Lower lobe of right lung (tissue), 2 donors: ENCODE data around the gene LRRTM2. TPM values are rescaled to one million over a fixed set of nuclear protein-coding genes. Genes with fewer than 3 reads are reported as not detected.

Source experiments
- ATAC-seq, 2 donors: fragments of 200-7000 bp; cut with Tn5 transposase; one replicate each; pipeline ENCODE4 v1.9.1; 2020 to 2022; ENCODE audit warnings: mild to moderate bottlenecking in 2 of 2, moderate library complexity in 2 of 2
- DNase-seq: peaks from one replicate; pipeline ENCODE4 v3.0.0-alpha.2; 2020
- H3K27ac ChIP-seq: fragments of 200-600 bp; one replicate; pipeline ENCODE4 v1.8.0; 2022
- H3K27me3 ChIP-seq: fragments of 200-600 bp; one replicate; pipeline ENCODE4 v1.8.0; 2022; ENCODE audit warnings: low read depth
- H3K36me3 ChIP-seq: fragments of 200-600 bp; one replicate; pipeline ENCODE4 v1.8.0; 2022; ENCODE audit warnings: mild to moderate bottlenecking
- H3K4me1 ChIP-seq: fragments of 200-600 bp; one replicate; pipeline ENCODE4 v1.8.0; 2022
- H3K4me3 ChIP-seq: fragments of 200-600 bp; one replicate; pipeline ENCODE4 v1.8.0; 2022; ENCODE audit warnings: mild to moderate bottlenecking
- H3K9me3 ChIP-seq: fragments of 200-600 bp; one replicate; pipeline ENCODE4 v1.8.0; 2022
- CTCF ChIP-seq: fragments of 200-600 bp; IDR thresholded peaks from one replicate; pipeline ENCODE4 v1.8.0; 2022; ENCODE audit warnings: antibody characterized with exemption, mild to moderate bottlenecking
- intact Hi-C: fragments of 100-400 bp; cut with DNase I; formaldehyde crosslinking; loops from one replicate; pipeline ENCODE4 v1.11.0; 2022
- total RNA-seq: library from RNA; stranded (reverse); fragmentation: NEBNext Ultra II Directional; extraction: Animal tissue kit (Norgen Biotek cat#: 25700); gene quantifications from one replicate; pipeline ENCODE4 v1.2.1, GENCODE V29; 2021
- donor health status: DM: no; HTN: yes; CAD: no; lungs with severe emphysema.

LRRTM2 gene
- total RNA-seq, 1 donor from 2014 or later, result 0.30 TPM

GRCh38 chr5:138875552-138875875 is 379 bp upstream of the LRRTM2 start:
- intact Hi-C loops, result no loop called here
- Histone ChIP-seq H3K4me1 (peaks cover 58% of the 10 kb centered on the region), H3K4me3 (no peak overlapping the region), H3K36me3 (no peaks in the 10 kb centered on the region), H3K27ac (no peak overlapping the region), H3K27me3 (no peaks in the 10 kb centered on the region), H3K9me3 (no peaks in the 10 kb centered on the region)
- no peak for TF ChIP-seq CTCF
- DNase-seq, result no peak
- no peak for ATAC-seq

- Histone ChIP-seq H3K27me3 (no peaks in the 10 kb centered on the region), H3K27ac (no peak overlapping the region), H3K36me3 (no peaks in the 10 kb centered on the region), H3K4me3 (peak overlapping the region; percentile 4), H3K9me3 (no peaks in the 10 kb centered on the region), H3K4me1 (peaks cover 69% of the 10 kb centered on the region)
- no peak for DNase-seq
- intact Hi-C loops, result no loop called here
- TF ChIP-seq CTCF, result no peak
- no peak for ATAC-seq
These were observed 894 bp downstream of the LRRTM2 start for GRCh38 chr5:138874241-138874640.

- no peak for DNase-seq
- intact Hi-C loops, result no loop called here
- TF ChIP-seq CTCF, result no peak
- Histone ChIP-seq H3K27me3 (no peaks in the 10 kb centered on the region), H3K4me3 (no peak overlapping the region), H3K27ac (no peak overlapping the region), H3K9me3 (no peaks in the 10 kb centered on the region), H3K4me1 (peaks cover 71% of the 10 kb centered on the region), H3K36me3 (no peaks in the 10 kb centered on the region)
- ATAC-seq, result no peak
These were observed 1.5 kb downstream of the LRRTM2 start for GRCh38 chr5:138873466-138874221.

- intact Hi-C loops, result no loop called here
- DNase-seq (no peak), ATAC-seq (no peak)
- H3K27me3 ChIP-seq, result no peaks in the 10 kb centered on the region
- no peaks in the 10 kb centered on the region for H3K9me3 ChIP-seq
- no peak overlapping the region for H3K4me3 ChIP-seq
- peaks cover 69% of the 10 kb centered on the region for H3K4me1 ChIP-seq
- TF ChIP-seq CTCF, result no peak
- H3K36me3 ChIP-seq, result no peaks in the 10 kb centered on the region
- H3K27ac ChIP-seq, result no peak overlapping the region
These were observed 2.2 kb downstream of the LRRTM2 start for GRCh38 chr5:138872841-138873465.

GRCh38 chr5:138870611-138871010 is 4.5 kb downstream of the LRRTM2 start:
- intact Hi-C loops, result no loop called here
- H3K4me3 ChIP-seq, result no peak overlapping the region

More at GRCh38 chr5:138870611-138871010, 4.5 kb downstream of the LRRTM2 start:
- no peak for DNase-seq
- no peak for TF ChIP-seq CTCF
- no peaks in the 10 kb centered on the region for H3K9me3 ChIP-seq
- H3K36me3 ChIP-seq, result no peaks in the 10 kb centered on the region
- peaks cover 68% of the 10 kb centered on the region for H3K4me1 ChIP-seq
- no peaks in the 10 kb centered on the region for H3K27me3 ChIP-seq
- ATAC-seq, result no peak
- H3K27ac ChIP-seq, result no peak overlapping the region
